HUES48 (cell line): ENCODE measurements around the gene LRGUK.
A peak's percentile ranks its signal among the peaks of the same experiment; 100 is the strongest.

Source experiments
- H3K27ac ChIP-seq: one replicate; pipeline ENCODE4 v1.7.0; 2013; ENCODE audit warnings: low read depth, low read length, inconsistent platforms
- H3K27me3 ChIP-seq: 2 replicates; pipeline ENCODE4 v1.6.1; 2013; ENCODE audit warnings: mild to moderate bottlenecking, low read length; ENCODE audit not compliant: control insufficient read depth, insufficient read depth
- H3K36me3 ChIP-seq: 2 replicates; pipeline ENCODE4 v1.6.1; 2013; ENCODE audit warnings: low read length; ENCODE audit not compliant: control insufficient read depth, insufficient read depth
- H3K4me1 ChIP-seq: 2 replicates; pipeline ENCODE4 v1.6.1; 2013; ENCODE audit warnings: mild to moderate bottlenecking, low read length; ENCODE audit not compliant: control insufficient read depth, insufficient read depth
- H3K4me3 ChIP-seq: 2 replicates; pipeline ENCODE4 v1.5.1; 2013; ENCODE audit warnings: mild to moderate bottlenecking, low read depth, low read length
- H3K9ac ChIP-seq: 2 replicates; pipeline ENCODE4 v1.6.1; 2013; ENCODE audit warnings: mild to moderate bottlenecking, low read depth, low read length, moderate library complexity
- H3K9me3 ChIP-seq: 2 replicates; pipeline ENCODE4 v1.6.1; 2013; ENCODE audit warnings: low read length; ENCODE audit not compliant: control insufficient read depth, insufficient read depth

LRGUK gene

DNA sequence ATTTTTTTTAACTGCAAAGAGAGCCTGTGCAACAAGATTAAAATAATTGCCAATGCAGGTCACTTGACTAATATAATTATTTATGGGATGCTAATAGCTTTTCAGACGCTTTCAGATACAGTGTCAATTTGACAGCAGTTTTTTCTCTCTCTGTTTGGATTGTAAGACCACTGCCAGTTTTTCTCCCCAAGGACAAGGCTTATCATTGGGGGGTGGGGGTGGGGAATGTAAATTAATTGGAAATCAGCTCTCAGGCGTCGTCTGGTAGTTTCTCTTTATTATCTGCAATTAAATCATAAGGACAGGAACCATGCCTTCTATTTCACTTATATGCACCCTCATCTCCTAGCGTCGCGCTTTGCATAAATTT is 559 bp upstream of the LRGUK start:
- no peak overlapping the region for H3K9ac ChIP-seq
- H3K36me3 ChIP-seq = no peaks in the 10 kb centered on the region
- H3K4me1 ChIP-seq = peaks cover 41% of the 10 kb centered on the region
- H3K27me3 ChIP-seq = 0 out of 2 replicates have a peak, but pooled peaks cover 3% of the 10 kb centered on the region
- no peak overlapping the region for H3K27ac ChIP-seq
- no peaks in the 10 kb centered on the region for H3K9me3 ChIP-seq
- peak overlapping the region; percentile 89 for H3K4me3 ChIP-seq

DNA sequence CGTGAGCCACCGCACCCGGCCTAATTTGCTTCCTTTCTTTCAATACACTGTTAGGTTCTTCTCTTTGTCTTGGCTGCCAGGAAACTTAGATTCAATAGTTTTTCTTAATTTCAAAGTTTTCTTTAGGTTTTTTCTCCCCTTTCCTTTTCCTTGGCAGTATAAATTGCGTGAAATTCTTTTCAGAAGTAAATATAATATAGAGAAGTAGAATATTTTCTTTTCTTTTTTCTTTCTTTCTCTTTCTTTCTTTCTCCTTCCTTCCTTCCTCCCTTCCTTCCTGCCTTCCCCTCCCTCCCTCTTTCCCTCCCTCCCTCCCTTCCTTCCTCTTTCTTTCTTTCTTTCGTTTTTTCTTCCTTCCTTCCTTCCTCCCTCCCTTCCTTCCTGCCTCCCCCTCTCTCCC is 1.7 kb downstream of the LRGUK start:
- Histone ChIP-seq H3K9ac (no peak overlapping the region), H3K27me3 (0 out of 2 replicates have a peak, but pooled peaks cover 3% of the 10 kb centered on the region), H3K9me3 (no peaks in the 10 kb centered on the region), H3K27ac (no peak overlapping the region), H3K4me1 (peaks cover 36% of the 10 kb centered on the region), H3K4me3 (no peak overlapping the region), H3K36me3 (no peaks in the 10 kb centered on the region)

GRCh38 chr7:134129856-134130523 is 2.9 kb downstream of the LRGUK start:
- peak overlapping the region; percentile 89 for H3K27ac ChIP-seq
- H3K9me3 ChIP-seq = no peaks in the 10 kb centered on the region
- H3K4me1 ChIP-seq = peaks cover 43% of the 10 kb centered on the region
- peak overlapping the region; percentile 22 for H3K4me3 ChIP-seq
- peak overlapping the region; percentile 12 for H3K9ac ChIP-seq
- H3K36me3 ChIP-seq = no peaks in the 10 kb centered on the region
- 0 out of 2 replicates have a peak, but pooled peaks cover 3% of the 10 kb centered on the region for H3K27me3 ChIP-seq

DNA sequence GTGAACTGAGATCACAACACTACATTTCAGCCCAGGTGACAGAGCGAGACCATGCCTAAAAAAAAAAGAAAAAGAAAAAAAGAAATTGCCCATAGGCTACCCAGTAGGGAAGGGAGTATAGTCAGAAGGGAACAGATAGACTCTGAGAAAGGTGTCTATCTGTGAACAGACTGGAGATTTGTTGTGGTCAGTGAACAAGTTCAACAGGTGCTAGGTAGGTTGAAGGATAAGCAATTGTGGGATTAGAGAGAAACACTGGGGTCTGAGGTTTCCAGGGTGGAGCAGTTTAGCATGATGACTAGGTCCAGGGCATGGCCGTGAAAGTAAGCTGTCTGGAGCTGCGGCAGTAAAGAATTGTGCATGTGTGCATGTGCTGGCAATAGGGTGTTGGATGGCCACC is 6.9 kb downstream of the LRGUK start:
- H3K4me1 ChIP-seq = peaks cover 31% of the 10 kb centered on the region
- no peak overlapping the region for H3K27ac ChIP-seq
- no peak overlapping the region for H3K9ac ChIP-seq
- H3K36me3 ChIP-seq = no peaks in the 10 kb centered on the region
- no peak overlapping the region for H3K4me3 ChIP-seq
- no peaks in the 10 kb centered on the region for H3K27me3 ChIP-seq
- no peaks in the 10 kb centered on the region for H3K9me3 ChIP-seq

DNA sequence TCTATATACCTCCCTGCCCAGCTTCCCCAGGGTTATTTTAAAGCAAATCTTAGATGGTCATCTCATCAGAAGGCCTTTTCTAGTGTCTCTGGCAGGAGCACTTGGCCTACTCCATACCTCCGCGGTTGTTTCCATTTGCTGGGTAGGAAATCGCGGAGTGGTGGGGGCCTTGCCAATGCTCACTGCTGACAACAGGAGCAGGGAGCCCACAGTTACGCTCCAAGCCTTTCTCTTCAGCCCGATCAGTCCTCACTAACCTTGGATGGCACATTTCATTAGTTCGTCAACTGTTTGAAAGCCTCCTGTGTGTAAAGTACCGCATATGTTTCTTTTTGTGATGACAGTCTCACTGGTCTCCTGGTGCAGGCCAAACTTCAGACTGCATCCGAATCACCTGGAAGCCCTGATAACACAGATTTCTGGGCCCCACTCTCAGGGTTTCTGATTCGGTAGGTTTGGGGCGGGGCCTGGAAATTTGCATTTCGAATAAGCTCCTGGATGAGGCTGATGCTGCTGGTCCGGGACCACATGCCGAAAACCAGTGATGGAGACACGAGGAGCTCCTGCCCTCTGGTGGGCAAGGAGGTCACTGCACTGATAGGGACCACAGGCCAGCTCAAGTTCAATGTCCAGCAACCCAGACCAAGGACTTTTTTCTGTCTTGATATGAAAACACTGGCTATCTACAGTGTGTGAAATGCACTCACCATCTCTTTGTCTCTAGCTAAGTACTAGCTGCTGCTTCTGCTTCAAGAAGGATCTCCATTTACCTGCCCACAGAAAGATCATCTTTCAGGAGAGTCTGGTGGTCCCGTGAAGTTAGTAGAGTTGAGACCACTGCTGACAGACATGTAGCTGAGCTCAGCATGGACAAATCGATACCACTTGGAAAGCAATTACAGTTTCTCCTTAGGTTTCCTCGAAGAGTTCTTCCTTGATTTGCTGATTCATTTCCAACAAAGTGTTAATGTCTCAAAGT is 14.0 kb downstream of the LRGUK start:
- Histone ChIP-seq H3K4me3 (no peak overlapping the region), H3K9ac (no peak overlapping the region)

DNA sequence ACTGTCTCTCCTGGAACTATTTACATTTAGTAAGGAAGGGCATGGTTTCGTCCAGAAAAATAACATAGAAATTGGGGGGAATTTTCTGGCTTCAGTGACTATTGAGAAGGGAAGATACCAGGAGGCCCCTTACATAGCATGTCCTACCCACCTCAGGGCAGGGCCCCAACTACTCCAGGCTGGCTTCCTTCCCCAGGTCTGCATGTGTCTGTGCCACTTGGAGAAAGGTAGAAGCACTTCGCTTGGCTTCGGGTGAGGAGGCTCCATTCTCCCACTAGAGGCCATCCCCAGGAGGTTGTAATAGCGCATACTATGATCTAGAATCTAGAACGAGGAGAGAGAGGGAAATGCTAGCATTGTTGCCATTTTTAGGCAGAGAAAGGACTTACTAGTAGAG is 14.7 kb downstream of the LRGUK start:
- no peaks in the 10 kb centered on the region for H3K9me3 ChIP-seq

More for the DNA sequence above, 14.0 kb downstream of the LRGUK start:
- H3K27me3 ChIP-seq = no peaks in the 10 kb centered on the region
- no peaks in the 10 kb centered on the region; the same call in 1 of the 2 replicates for H3K36me3 ChIP-seq
- no peaks in the 10 kb centered on the region for H3K9me3 ChIP-seq
- H3K4me1 ChIP-seq = peaks cover 19% of the 10 kb centered on the region
- H3K27ac ChIP-seq = no peak overlapping the region

GRCh38 chr7:134153493-134154136 is 26.5 kb downstream of the LRGUK start:
- Histone ChIP-seq H3K36me3 (peaks cover 4% of the 10 kb centered on the region; the same call in 1 of the 2 replicates), H3K4me3 (no peak overlapping the region), H3K27ac (peak overlapping the region; percentile 54), H3K4me1 (peaks cover 32% of the 10 kb centered on the region), H3K27me3 (no peaks in the 10 kb centered on the region), H3K9ac (no peak overlapping the region), H3K9me3 (no peaks in the 10 kb centered on the region)

More for the DNA sequence above, 14.7 kb downstream of the LRGUK start:
- H3K27ac ChIP-seq = no peak overlapping the region
- no peaks in the 10 kb centered on the region for H3K27me3 ChIP-seq
- H3K4me3 ChIP-seq = no peak overlapping the region
- H3K9ac ChIP-seq = no peak overlapping the region
- H3K36me3 ChIP-seq = no peaks in the 10 kb centered on the region; the same call in 1 of the 2 replicates
- H3K4me1 ChIP-seq = peaks cover 19% of the 10 kb centered on the region

DNA sequence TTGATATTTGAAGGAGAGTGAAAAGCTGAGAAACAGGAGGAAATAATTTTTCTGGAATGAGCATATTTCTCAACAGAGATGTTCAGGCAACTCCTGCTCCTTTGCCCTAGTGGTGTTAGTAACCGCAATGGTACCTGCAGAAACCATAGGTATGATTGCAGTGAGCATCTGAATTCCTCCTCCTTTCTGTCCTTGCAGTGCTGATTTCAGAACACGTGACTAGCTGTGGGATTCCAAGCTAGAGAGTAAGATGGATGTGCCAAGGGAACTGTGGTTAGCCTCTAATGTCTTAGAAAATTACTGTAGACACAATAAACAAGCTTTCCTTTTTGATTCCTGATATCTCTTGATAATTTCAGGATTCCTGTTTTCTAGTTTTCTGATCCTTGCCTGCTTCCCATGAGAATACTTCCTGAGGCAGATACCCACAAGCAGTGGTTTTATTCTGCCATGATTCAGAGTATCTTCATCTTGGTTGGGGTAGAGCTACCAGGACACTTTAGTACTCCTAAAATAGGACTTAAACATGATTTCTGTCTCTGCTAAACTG is 27.5 kb downstream of the LRGUK start:
- Histone ChIP-seq H3K9ac (no peak overlapping the region), H3K36me3 (no peaks in the 10 kb centered on the region; the same call in 1 of the 2 replicates), H3K9me3 (no peaks in the 10 kb centered on the region), H3K4me1 (peaks cover 32% of the 10 kb centered on the region), H3K4me3 (no peak overlapping the region; the same call in 1 of the 2 replicates), H3K27me3 (no peaks in the 10 kb centered on the region), H3K27ac (no peak overlapping the region)

DNA sequence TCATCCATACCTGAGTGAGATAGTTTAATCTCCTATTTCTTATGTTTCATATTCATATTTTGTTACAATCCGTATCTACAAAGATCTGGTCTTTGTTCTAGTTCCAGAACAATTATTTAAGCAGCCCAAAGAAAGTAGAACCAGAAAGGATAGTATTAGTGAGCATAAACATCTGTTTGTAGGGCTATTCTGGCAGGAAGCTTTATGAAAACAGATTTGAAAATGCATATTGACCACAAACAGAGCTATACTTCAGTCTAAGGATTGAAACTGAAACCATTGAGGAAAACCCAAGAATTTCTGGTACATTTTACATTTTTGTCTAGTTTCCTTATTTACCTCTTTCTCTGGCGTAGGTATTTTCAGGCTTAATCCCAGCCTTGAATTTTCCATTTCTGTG is 28.1 kb downstream of the LRGUK start:
- no peak overlapping the region for H3K4me3 ChIP-seq
- no peak overlapping the region for H3K9ac ChIP-seq
- H3K27me3 ChIP-seq = no peaks in the 10 kb centered on the region
- no peaks in the 10 kb centered on the region for H3K9me3 ChIP-seq
- H3K36me3 ChIP-seq = no peaks in the 10 kb centered on the region
- H3K27ac ChIP-seq = no peak overlapping the region
- peaks cover 32% of the 10 kb centered on the region for H3K4me1 ChIP-seq

- Histone ChIP-seq H3K4me3 (no peak overlapping the region), H3K4me1 (peaks cover 32% of the 10 kb centered on the region), H3K27me3 (no peaks in the 10 kb centered on the region), H3K27ac (no peak overlapping the region), H3K9ac (no peak overlapping the region), H3K36me3 (no peaks in the 10 kb centered on the region), H3K9me3 (no peaks in the 10 kb centered on the region)
Measured at GRCh38 chr7:134155871-134156270, 28.7 kb downstream of the LRGUK start.
